ENCODE results near the gene SLC39A11.
"Not testable (repeated sequence)": the region's sequence is repeated elsewhere in the genome, so short reads cannot be mapped to it uniquely, and the experiment has no call there.

Gene SLC39A11

GRCh38 chr17:72903522-72903921 is 189.0 kb downstream of the SLC39A11 start:
- DNase-seq = no peak

GRCh38 chr17:72901657-72902056 is 190.8 kb downstream of the SLC39A11 start:
- no peak for DNase-seq

DNA sequence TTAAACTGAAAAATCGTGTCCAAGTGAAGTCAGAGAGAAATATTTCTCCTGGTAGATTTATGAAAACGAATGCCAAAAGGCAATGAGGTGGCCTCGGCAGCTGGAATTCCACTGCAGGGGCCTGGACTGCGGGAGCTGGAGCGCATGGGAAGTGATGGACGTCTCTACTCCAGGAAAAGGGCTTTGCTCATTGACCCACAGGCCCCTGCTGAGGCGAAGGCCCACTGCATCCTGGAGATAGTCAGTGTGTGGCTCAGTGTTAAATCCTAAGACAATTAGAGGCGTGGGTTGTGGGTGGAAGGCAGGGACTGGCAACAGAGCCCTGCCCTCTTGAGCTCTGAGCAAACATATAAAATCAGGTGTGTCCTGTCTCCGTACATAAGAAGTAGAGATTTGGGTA is 191.4 kb downstream of the SLC39A11 start:
- no peak for DNase-seq

- no peak for DNase-seq
Observed at GRCh38 chr17:72900654-72900971, 191.9 kb downstream of the SLC39A11 start.

GRCh38 chr17:72898725-72899124 is 193.8 kb downstream of the SLC39A11 start:
- no peak for DNase-seq

DNA sequence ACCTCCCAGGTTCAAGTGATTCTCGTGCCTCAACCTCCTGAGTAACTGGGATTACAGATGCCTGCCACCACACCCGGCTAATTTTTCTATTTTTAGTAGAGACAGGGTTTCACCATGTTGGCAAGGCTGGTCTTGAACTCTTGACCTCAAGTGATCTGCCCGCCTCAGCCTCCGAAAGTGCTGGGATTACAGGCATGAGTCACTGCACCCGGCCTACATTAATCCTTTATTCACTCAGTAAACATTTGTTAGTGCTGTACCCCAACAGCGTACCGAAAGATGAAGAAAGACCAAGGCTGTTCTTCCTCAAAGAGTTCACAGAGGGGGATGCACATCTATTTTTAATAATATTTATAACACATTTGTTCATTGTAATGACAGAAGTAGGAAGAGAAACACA is 196.2 kb downstream of the SLC39A11 start:
- not testable (repeated sequence) for DNase-seq

- DNase-seq = no peak
Observed at GRCh38 chr17:72891627-72892026, 200.9 kb downstream of the SLC39A11 start.

DNA sequence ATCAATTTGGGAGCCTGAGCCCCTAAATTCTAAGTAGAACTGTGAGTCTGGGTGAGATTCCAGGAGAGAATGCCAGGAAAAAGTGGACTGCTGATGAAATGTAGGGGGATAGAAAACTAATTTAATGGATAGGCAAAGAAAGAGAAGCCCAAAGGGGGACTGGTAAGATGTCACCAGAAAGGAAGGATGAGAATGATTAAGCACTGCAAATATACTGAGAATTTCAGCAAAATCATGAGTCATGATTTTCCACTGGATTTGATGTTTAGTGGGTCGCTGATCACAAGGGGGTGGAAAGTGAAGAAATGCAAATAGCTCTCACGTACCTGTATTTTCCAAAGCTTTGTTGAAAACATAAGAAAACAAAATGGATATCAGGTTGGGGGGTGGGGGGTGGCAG is 201.8 kb downstream of the SLC39A11 start:
- no peak for DNase-seq

DNA sequence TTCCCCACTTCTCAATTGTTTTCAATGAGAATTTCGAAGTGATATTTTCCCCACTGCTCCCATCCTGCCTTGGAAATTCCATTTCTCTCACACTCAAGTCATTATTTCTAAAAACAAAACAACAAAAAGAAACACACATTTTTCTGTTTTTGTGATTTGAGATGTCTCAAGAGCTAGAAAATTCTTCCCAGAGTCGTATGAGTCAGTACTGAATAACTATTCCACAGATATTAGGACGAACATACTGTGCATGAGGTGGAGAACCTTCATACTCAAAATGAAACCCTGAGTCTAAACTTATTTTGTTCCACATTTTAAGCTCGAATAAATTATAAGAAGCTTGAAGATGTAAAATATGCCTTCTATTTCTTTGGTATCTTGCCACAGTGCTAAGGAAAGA is 204.6 kb downstream of the SLC39A11 start:
- DNase-seq = no peak

GRCh38 chr17:72887322-72887721 is 205.2 kb downstream of the SLC39A11 start:
- DNase-seq = no peak

GRCh38 chr17:72886622-72887021 is 205.9 kb downstream of the SLC39A11 start:
- DNase-seq = no peak

DNA sequence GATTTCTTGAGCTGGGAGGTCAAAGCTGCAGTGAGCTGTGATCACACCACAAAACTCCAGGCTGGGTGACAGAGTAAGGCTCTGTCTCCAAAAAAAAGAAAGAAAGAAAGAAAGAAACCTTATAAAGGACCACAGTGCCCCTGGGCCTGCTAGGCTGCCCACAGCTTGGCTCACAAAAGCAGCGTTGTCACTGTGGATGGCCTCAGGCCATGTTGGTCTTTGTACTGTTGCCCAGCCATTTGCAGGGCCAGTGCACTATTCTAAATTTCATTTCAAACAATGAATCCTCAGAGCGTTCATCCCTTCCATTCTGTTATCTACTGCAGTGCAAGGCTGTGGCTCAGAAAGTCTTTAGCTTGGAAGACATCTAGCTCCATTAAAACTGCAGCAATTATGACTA is 208.4 kb downstream of the SLC39A11 start:
- no peak for DNase-seq

- DNase-seq = no peak
Observed at GRCh38 chr17:72883351-72883750, 209.1 kb downstream of the SLC39A11 start.

GRCh38 chr17:72882426-72882825 is 210.1 kb downstream of the SLC39A11 start:
- no peak for DNase-seq

- no peak for DNase-seq
Observed at GRCh38 chr17:72879877-72880276, 212.6 kb downstream of the SLC39A11 start.

DNA sequence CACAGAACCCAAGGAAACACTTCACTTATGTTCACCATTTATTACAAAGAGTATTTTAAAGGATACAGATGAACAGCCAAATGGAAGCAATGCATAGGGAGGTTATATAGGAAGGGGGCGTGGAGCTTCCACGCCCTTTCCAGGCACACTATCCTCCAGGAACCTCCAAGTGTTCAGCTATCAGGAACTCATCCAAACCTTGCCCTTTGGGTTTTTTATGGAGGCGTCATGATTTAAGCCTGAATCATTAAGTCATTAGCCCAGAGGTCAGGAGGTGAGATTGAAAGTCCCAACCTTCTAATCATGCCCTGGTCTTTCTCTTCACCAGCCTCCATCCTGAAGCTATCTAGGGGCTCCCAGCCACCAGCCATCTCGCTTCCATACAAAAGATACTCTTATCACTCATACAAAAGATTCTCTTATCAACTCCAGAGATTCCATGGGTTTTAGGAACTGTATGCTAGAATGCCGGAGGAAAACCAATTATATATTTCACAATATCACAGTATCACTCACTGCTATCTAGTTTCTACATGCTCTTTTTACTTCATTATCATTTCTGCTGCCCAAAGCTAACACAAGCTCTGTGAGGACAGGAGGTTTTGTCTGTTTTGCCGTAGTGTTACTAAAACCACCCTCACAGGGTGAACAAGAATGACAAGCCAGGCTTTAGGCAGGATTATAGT is 213.4 kb downstream of the SLC39A11 start:
- no peak for DNase-seq

- DNase-seq = no peak
Observed at GRCh38 chr17:72877348-72877747, 215.1 kb downstream of the SLC39A11 start.

DNA sequence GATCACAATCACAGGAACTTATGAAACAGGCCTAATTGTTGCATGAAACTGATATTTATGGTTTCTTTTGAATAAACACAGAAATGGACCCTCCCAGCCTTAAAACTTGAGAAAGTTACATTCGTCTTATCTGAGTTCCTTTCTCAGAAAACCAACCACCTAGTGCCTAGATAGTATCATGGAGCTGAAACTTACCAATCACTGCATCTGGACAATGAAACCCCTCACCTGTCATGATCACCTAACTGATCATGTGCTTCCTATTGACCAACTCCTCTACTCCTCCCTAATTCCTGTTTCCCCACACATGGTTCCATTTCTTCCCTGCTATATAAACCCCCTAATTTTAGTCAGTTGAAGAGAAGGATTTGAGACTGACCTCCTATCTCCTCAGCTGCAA is 216.1 kb downstream of the SLC39A11 start:
- DNase-seq = no peak

DNA sequence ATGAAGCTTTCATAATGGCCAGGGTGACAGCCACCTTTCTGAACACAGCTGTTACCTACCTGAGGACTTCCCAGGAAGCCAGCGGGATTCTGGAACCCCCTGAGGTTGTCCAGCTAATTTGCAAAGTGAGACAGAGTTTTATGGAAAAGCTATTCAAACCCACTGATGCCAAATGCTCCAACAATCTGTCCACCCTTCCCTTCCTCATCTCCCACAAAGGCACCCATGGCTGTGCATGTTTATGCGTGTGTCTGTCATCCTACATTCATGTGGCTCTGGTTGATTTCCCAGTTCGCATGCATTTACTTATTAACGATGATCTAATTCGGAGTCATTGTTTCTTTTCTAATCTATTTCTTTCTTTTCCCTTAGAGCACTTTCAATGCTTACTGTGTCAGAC is 217.1 kb downstream of the SLC39A11 start:
- DNase-seq = no peak

DNA sequence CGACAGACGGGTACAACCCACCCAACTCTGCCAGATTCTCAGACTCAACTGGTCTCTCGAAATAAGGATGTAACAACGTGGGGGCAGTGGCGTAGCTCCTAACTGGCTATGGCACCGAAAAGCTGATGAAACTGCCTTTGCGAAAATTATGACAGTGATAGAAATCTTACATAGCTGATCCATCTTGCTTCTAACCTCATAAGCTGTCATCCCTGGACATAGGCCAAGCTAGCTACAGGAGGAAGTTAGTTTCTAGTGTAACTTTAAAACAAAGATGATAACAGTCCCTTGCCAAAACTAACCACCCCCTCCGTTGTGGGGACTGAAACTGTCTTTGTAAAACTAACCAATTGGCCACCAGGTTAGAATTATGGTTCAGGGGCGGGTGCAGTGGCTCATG is 220.1 kb downstream of the SLC39A11 start:
- peak in 1 of 4 experiments; percentile 2 for DNase-seq

DNA sequence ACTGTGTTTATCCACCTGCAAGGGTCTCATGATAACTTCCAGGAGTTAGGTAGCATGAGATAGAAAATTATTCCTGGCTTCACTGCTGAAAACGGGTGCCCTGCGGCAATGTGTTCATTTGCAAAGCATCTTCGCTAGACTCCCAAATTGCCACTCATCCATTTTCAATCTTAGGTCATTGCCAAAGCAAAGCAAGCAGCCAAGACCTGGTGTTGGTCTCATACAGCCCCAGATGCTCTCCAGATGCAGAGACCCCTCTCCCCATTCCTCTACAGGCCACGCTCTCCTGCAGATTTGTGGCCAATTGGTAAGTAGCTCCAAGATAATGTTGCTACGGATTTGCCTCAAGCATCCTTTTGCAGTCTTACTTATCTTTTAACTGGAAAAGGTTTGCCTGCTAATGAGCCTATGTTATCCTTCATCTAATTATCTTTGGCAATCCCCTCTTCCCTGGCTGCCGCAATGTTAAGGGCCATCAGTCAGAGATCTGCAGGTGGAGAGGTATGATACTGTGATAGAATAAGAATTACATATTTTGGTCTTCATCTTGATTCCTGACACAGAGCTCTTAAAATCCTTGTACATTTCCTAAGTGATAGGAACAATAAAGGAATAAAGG is 222.0 kb downstream of the SLC39A11 start:
- no peak for DNase-seq

DNA sequence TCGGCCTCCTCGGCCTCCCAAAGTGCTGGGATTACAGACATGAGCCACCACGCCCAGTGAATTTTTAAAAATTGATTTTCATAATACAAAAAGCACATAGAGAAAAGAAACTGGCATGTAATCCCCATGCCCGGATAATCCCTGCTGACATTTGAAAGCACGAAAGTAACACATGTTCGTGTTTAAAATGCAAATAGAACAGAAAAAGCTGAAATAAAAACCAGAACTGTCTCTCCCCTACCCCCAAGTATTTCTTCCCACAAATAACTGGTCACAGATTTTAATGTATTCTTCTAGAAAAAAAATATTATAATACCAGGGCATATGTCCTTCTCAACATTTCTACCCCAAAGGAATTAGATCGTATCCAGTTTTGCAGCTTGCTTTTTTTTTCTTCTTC is 222.9 kb downstream of the SLC39A11 start:
- no peak for DNase-seq

GRCh38 chr17:72865954-72866353 is 226.5 kb downstream of the SLC39A11 start:
- DNase-seq = no peak

- no peak for DNase-seq
Observed at GRCh38 chr17:72863526-72864211, 228.8 kb downstream of the SLC39A11 start.
